Islet of Langerhans (tissue), 1 donor: ENCODE results near the gene TMEM41A.
"Not testable (repeated sequence)": the region's sequence is repeated elsewhere in the genome, so short reads cannot be mapped to it uniquely, and the experiment has no call there.

Experiments used
- FAIRE-seq: peaks from one replicate; lab custom pipeline; 2011; peaks lifted over from hg19 to GRCh38; lab: Jason Lieb, UNC

Gene TMEM41A

DNA sequence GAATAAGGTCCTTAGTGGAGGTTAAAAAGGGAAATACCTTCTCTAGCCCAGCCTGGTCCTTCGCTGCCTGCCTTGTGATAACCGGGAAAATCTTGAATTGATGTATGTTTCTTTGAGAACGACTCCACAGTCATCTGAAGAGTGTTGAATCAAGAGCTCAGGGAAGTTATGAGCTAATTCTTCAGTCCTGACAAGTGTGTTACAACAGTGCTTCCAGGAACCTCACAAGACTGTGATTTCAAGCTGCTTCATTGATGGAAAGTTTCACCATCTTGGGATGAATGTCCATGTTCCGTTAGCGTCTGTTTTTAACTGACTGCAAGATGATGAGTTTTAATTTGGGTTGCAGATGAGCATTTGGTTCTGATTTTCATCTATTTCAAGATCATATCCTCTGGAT is 12.4 kb downstream of the TMEM41A start:
- FAIRE-seq, result no peak

DNA sequence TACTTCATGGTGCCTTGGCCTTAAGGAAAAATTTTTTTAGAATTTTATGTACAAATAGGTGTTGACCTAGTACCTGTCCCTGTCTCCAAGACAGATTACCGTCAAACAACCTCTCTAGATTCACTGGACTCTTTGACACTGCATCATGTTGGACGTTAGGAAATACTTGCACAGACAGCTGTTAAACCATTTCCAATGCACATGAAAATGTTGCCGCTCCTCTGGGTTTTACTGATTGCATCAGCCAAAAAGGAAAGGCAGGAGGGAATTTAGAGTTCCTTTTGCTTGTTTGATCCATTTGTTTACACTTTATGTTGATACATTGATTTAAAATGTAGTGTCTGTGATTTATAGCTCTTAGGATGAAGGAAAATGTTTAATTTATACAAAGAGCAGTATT is 14.5 kb downstream of the TMEM41A start:
- FAIRE-seq, result no peak

DNA sequence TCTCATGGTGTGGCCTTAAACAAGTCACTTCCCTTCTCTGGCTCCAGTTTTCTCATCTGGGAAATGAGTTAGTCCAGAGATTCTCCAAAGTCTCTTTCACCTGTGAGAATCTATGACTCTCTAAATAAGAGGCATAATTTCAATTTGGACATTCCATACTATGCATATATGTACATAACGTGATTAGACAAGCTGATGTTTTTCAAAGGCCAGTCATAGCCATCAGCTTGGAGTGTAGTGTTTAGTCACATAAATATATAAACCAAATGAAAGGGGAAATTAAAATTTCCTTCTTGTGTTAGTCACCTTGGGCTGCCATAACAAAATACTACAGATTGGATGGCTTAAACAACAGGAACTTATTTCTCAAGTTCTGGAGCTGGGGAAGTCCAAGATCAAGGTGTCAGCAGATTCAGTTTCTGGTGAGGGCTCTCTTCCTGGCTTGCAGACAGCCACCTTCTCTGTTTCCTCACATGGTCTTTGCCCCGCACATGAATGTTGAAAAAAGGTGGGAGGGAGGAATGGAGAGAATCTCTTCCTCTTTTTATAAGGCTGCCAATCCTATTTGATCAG is 19.4 kb downstream of the TMEM41A start:
- no peak for FAIRE-seq

DNA sequence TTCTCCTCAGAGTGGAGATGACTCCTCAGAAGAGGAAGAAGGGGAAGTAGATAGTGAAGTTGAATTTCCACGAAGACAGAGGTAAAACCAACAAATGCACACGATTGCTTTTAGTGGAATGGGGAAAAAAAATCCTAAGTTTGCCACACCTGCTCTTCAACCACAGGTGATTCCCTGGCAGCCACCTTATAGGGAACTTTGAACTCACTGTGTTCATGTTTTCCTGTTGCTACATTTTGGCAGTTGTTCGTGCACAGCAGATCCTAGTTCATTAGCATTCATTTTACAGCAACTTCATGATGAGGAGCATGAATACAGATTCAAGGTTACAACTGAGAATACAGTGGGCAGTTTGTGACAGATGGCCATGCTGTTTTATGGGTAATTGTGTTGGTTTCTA is 21.5 kb downstream of the TMEM41A start:
- FAIRE-seq, result no peak

DNA sequence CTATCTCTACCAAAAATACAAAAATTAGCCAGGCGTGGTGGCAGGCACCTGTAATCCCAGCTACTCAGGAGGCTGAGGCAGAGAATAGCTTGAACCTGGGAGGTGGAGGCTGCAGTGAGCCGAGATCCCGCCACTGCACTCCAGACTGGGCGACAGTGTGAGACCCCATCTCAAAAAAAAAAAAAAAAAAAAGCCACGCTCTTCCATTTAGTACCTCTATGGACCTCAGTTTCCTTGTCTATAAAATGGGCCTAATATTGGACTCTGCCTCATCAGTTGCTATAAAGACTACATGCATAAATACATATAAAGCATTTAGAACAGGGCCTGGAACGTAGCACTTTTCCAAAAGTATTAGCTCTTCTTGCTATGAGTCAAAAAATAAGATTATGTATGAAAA is 23.9 kb downstream of the TMEM41A start:
- FAIRE-seq, result not testable (repeated sequence)

DNA sequence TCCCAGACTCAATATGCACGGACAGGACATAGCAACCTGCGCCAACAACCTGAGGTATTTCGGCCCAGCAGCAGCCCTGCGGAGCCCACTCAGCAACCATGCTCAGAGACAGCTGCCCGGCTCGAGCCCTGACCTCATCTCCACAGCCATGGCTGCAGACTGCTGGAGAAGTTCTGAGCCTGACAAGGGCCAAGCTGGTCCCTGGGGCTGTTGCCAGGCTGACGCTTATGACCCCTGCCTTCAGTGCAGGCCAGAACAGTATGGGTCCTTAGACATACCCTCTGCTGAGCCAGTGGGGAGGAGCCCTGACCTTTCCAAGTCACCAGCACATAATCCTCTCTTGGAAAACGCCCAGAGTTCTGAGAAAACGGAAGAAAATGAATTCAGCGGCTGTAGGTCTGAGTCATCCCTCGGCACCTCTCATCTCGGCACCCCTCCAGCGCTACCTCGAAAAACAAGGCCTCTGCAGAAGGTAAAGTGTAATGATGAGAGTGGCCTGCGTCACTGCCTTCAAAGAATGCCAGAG is 25.5 kb downstream of the TMEM41A start:
- FAIRE-seq, result no peak

DNA sequence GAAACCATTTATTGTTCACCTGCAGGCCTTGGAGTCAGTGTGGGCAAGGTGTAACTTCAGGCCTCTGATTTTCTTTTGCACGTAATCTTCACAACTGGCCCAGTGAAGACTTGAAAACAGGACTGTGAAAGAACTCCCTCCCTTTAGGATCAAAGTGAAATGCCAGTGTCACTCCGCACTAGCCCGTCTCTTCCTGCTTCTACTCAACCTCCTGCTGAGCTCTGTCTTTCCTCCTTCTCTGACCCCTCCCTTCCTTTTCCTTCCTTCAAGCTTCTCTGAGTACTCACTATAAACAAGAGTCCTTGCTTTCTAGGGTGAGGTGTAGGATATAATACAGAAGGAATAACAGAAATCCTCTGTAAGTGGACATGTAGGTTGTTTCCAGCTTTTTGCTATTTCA is 28.5 kb downstream of the TMEM41A start:
- FAIRE-seq, result no peak

DNA sequence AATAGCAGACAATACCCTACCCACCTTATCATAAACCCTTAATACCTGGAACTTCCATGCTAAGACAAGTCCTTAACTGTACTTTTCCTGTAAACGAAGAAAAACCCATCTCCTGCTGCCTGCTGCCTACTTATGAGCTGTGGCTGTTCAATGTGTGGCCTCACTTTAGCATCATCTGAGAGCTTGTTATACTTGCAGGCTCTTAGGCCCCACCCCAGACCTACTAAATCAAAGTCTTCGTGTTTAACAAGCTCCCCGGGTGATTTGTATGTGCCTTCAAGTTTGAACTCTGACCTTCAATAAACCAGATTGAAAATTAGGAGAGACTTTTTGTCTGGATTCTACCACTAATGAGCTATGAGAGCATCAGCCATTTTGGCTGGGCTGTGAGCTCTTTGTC is 29.3 kb downstream of the TMEM41A start:
- no peak for FAIRE-seq

DNA sequence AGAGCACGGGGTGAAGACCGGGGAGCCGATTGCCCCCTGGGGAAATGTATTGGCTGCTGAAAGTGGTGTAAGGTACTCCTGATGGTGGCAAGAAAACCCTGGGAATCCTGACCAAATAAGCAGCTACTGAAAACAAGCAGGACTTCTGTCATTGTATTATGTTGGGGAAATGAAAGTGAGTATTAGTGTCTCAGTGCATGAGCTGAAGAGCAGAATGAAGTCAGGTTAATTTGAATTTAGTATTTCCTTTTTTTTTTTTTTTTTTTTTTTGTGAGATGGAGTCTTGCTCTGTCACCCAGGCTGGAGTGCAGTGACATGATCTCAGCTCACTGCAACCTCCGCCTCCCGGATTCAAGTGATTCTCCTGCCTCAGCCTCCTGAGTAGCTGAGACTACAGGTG is 32.7 kb downstream of the TMEM41A start:
- not testable (repeated sequence) for FAIRE-seq

DNA sequence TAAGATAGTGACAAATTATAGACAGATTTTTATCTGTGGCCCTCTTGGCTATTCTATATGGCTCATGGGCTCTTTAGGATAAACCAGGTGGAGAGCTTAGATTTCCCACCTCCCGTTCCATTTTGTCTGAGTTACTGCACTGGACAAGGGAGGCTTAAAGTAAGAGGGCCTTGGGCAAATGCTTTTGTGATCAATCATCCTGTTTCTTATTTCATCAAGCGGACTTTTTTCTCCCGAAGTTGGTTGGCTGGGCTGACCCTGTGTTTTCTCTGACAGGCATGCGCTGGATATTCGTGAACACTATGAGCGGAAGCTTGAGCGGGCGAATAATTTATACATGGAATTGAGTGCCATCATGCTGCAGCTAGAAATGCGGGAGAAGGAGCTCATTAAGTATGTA is 33.4 kb downstream of the TMEM41A start:
- no peak for FAIRE-seq

DNA sequence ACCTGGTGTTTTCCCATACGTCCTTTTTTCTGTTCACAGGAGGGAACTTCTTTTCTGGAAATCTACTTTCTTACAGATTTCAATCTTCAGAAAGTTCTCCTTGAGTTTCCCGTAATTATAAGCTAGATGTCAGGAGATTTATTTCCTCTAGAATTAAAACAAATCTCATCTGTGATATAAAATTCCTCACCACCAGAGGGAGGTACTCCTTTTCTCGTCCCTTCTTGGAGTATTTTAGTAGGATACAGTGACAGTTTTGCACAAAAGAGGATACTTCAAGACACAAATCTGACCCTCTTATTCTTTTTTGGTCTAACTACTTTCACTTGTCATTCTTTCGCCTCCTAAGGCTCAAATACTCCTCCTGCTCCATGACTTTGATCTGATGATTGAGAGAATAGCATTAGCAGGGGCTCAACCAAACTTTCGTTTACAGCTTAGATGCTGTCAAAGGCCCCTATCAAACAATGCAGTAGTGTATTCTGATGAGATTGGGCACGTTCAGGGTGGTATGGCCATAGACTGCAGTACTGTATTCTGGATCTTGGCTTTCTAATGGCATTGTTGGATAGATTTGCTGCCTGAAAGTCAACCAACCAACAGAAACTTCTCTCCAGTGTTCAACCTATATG is 38.0 kb downstream of the TMEM41A start:
- no peak for FAIRE-seq

DNA sequence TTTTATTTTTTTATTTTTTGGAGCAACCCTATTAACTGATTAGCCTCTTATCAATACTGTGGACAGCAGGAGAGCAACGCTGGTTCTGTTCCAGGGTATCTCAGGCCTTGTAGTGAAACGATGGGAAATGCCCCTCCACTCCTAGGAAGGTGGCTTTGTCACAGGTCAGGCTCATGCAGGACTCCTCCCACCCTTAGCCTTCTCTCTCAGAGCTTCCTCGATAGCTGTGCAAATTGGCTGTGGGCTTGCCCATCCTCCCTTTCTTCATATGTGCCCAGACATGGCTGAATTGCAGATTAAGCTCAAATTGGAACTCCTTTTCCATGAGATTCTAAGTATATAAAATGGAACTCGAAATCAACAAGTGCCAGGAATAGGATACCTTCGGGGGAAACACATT is 38.5 kb downstream of the TMEM41A start:
- no peak for FAIRE-seq

DNA sequence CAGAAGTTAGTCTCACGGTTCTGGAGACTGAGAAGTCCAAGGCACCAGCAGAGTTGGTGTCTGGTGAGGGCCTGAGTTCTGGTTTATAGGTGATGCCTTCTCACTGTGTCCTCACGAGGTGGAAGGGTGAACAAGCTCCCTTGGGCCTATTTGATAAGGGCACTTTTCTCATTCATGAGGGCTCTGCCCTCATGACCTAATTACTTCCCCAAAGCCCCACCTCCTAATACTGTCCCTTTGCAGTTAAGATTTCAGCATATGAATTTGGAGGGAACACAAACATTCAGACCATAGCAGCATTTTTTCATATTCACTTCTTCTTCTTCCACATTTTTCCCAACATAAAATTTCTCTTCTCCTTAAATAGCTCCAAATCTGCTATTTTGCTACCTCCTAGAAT is 41.5 kb downstream of the TMEM41A start:
- FAIRE-seq, result no peak

DNA sequence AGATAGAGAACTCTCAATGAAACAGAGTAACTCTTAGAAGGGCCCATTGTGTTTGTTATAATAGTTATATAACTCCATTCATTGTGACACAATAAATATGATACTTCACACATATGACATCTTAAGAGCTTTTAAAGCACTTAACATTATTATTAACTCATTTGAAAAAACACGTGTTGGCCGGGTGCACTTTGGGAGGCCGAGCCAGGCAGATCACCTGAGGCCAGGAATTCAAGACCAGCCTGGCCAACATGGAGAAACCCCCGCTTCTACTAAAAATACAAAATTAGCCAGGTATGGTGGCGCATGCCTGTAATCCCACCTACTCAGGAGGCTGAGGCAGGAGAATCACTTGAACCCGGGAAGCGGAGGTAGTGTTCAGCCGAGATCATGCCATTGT is 47.4 kb downstream of the TMEM41A start:
- not testable (repeated sequence) for FAIRE-seq

DNA sequence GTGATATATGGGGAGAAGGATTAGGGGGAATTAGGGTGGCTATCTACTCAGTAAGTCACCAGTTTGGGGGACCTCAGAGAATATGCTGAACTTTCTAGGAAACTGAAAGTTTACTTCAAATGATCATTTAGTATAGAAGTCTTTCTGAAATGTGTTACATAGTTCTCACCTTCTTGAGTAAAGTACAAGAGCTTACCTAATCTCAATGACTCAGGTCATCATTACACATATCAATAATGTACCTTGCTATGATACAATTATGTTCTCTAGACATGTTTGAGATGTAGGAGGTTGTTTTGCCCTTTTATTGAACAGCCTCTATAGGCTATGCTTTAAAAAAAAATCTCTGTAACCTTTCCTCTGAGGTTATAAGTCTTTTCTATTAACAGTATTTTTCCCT is 50.7 kb downstream of the TMEM41A start:
- FAIRE-seq, result no peak

DNA sequence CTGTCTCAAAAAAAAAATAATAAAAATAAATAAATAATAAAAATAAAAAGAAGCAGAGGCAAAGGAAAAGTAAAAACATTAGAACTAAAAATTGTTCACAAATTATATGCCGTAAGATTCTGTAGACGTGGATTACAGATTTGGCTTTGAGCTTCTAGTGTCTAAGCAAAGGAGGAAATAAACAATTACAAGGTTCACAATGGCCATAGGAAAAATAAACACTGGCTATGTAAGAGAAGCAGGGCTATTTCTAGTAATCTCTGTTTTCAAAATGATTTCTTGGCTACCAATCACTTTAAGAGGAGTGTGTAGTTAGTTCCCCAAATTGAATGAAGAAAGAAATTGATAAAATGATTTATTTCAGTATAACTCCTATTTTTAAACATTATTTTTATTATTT is 54.5 kb downstream of the TMEM41A start:
- FAIRE-seq, result no peak

DNA sequence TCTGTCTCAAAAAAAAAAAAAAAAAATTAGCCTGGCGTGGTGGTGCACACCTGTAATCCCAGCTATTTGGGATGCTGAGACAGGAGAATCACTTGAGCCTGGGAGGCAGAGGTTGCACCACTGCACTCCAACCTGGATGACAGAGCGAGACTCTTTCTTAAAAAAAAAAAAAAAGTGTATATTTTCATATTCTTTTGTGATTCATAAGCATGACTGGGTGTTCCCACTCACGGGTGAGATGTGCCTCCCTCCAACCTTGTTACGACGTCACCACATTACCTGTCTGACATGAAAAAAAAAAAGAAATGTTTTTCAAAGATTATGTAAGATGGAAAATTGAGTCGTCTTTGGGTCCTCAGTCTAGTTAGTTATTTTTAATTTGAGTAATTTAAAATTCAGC is 56.8 kb downstream of the TMEM41A start:
- FAIRE-seq, result no peak

DNA sequence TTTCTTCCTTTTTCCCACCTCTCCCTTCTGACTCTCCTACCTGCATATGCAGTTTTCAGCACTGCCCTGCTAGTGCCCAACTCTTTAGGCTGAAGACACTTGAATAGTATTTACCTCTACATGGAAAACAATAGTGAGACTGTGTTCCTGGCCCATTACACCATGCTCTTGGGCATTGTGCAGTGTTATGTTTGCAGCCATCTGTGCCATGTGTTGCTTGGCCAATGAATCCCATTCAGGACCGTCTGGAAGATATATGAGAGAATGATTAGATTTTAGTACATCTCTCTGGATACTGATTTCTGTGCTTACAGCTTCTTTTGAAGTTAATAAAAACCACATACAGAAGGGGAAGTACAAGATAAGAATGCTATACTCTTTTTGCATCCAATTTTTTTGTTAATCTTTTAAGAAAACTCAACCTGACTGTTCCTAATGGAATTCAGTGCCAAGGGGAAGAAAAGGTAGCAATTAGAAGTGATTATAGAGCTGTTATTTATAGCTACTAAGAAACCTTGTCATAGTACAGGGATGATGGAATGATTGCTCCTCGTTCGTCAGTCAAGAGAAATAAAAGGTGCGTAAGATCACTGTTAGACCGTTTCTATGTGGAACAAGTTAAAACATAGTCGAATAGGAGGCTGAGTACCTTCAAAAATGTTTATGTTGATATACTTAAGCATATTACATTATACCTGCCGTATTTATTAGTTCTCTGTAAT is 58.9 kb downstream of the TMEM41A start:
- no peak for FAIRE-seq
